ENCODE measurements around the gene KIAA0930. TPM values are rescaled to one million over a fixed set of nuclear protein-coding genes. Genes with fewer than 3 reads are reported as not detected.
A peak's percentile ranks its signal among the peaks of the same experiment; 100 is the strongest.

The KIAA0930 gene
- total RNA-seq, 1 experiment from 2014 or later, result 54.8 TPM

- ChIA-PET CTCF (interaction anchor here (0.6 kb wide), 1 partner anchor 17 kb away, joined by 7 read pairs; no protein-coding TSS in a partner anchor), POLR2A (ENCODE audit: low non-redundant PET) (interaction anchor here (0.5 kb wide), 1 partner anchor 14 kb away, joined by 10 read pairs; no protein-coding TSS in a partner anchor)
- H3K4me3 ChIP-seq (ENCODE audit: low read depth, low read length, poor library complexity, severe bottlenecking), result no peak overlapping the region
- H3K36me3 ChIP-seq (ENCODE audit: insufficient read depth, low read length, poor library complexity, severe bottlenecking), result no peaks in the 10 kb centered on the region
- H3K9me3 ChIP-seq (ENCODE audit: low read depth, low read length, poor library complexity, severe bottlenecking), result no peaks in the 10 kb centered on the region
- no peak overlapping the region for H3K27ac ChIP-seq (ENCODE audit: low read depth, low read length, poor library complexity, severe bottlenecking)
- no peaks in the 10 kb centered on the region for H3K4me1 ChIP-seq (ENCODE audit: insufficient read depth, low read length, poor library complexity, severe bottlenecking)
- no TSS peak for BruUV-seq (replicated peaks)
- no peaks in the 10 kb centered on the region for H3K27me3 ChIP-seq (replicated peaks; ENCODE audit: insufficient read depth, low read depth, low read length, poor library complexity)
- peak; percentile 31 for DNase-seq (ENCODE audit: low spot score)
- TF ChIP-seq CTCF (conservative IDR thresholded peaks at IDR 0.05; ENCODE audit: low read depth, low read length) (no peak), EZH2 (IDR thresholded peaks at IDR 0.05; ENCODE audit: borderline replicate concordance, low read depth, low read length, poor library complexity, severe bottlenecking) (no peak)
- intact Hi-C loops (cut with micrococcal nuclease; ENCODE audit: unreplicated experiment), result no loop called here
These were observed 23.0 kb upstream of the KIAA0930 start for GRCh38 chr22:45263463-45264269.

- intact Hi-C loops (cut with micrococcal nuclease; ENCODE audit: unreplicated experiment), result no loop called here
- ChIA-PET CTCF (interaction anchor here (0.6 kb wide), 1 partner anchor 17 kb away, joined by 7 read pairs; no protein-coding TSS in a partner anchor), POLR2A (ENCODE audit: low non-redundant PET) (interaction anchor here (0.5 kb wide), 1 partner anchor 14 kb away, joined by 10 read pairs; no protein-coding TSS in a partner anchor)
- no peaks in the 10 kb centered on the region for H3K36me3 ChIP-seq (ENCODE audit: insufficient read depth, low read length, poor library complexity, severe bottlenecking)
- no peak for DNase-seq (ENCODE audit: low spot score)
- H3K4me3 ChIP-seq (ENCODE audit: low read depth, low read length, poor library complexity, severe bottlenecking), result no peak overlapping the region
- H3K4me1 ChIP-seq (ENCODE audit: insufficient read depth, low read length, poor library complexity, severe bottlenecking), result no peaks in the 10 kb centered on the region
- no peaks in the 10 kb centered on the region for H3K27me3 ChIP-seq (replicated peaks; ENCODE audit: insufficient read depth, low read depth, low read length, poor library complexity)
- H3K27ac ChIP-seq (ENCODE audit: low read depth, low read length, poor library complexity, severe bottlenecking), result no peak overlapping the region
- H3K9me3 ChIP-seq (ENCODE audit: low read depth, low read length, poor library complexity, severe bottlenecking), result no peaks in the 10 kb centered on the region
- TF ChIP-seq EZH2 (IDR thresholded peaks at IDR 0.05; ENCODE audit: borderline replicate concordance, low read depth, low read length, poor library complexity, severe bottlenecking) (no peak), CTCF (conservative IDR thresholded peaks at IDR 0.05; ENCODE audit: low read depth, low read length) (no peak)
- no TSS peak for BruUV-seq (replicated peaks)
These were observed 22.3 kb upstream of the KIAA0930 start for GRCh38 chr22:45262931-45263462.

- POLR2A ChIA-PET (ENCODE audit: low non-redundant PET), result interaction anchor here (0.5 kb wide), 1 partner anchor 13 kb away, joined by 10 read pairs; no protein-coding TSS in a partner anchor
- no TSS peak for BruUV-seq (replicated peaks)
- intact Hi-C loops (cut with micrococcal nuclease; ENCODE audit: unreplicated experiment), result no loop called here
- Histone ChIP-seq H3K36me3 (ENCODE audit: insufficient read depth, low read length, poor library complexity, severe bottlenecking) (no peaks in the 10 kb centered on the region), H3K9me3 (ENCODE audit: low read depth, low read length, poor library complexity, severe bottlenecking) (no peaks in the 10 kb centered on the region), H3K4me1 (ENCODE audit: insufficient read depth, low read length, poor library complexity, severe bottlenecking) (no peaks in the 10 kb centered on the region), H3K4me3 (ENCODE audit: low read depth, low read length, poor library complexity, severe bottlenecking) (no peak overlapping the region), H3K27ac (ENCODE audit: low read depth, low read length, poor library complexity, severe bottlenecking) (no peak overlapping the region), H3K27me3 (replicated peaks; ENCODE audit: insufficient read depth, low read depth, low read length, poor library complexity) (no peaks in the 10 kb centered on the region)
- TF ChIP-seq EZH2 (IDR thresholded peaks at IDR 0.05; ENCODE audit: borderline replicate concordance, low read depth, low read length, poor library complexity, severe bottlenecking) (no peak), CTCF (conservative IDR thresholded peaks at IDR 0.05; ENCODE audit: low read depth, low read length) (no peak)
- CTCF ChIA-PET, result interaction anchor here (0.6 kb wide), 1 partner anchor 16 kb away, joined by 7 read pairs; no protein-coding TSS in a partner anchor
- DNase-seq (ENCODE audit: low spot score), result no peak
These were observed 21.7 kb upstream of the KIAA0930 start for GRCh38 chr22:45262195-45262930.

All from A673 (cell line).